HL-60 (cell line): ENCODE measurements around the gene CADM1.

Experiments used
- DNase-seq, 2 experiments: peaks; one replicate each; pipeline ENCODE4 v3.0.0-alpha.2; 2010 to 2020; ENCODE audit warnings: low read depth in 1 of 2, low spot score in 1 of 2
- H3K27ac ChIP-seq: fragments of 250-450 bp; sonication (Bioruptor Pico); replicated peaks from 2 replicates; pipeline ENCODE4 v1.5.1; 2020; ENCODE audit warnings: mild to moderate bottlenecking, moderate library complexity
- H3K27me3 ChIP-seq: fragments of 250-450 bp; sonication (Bioruptor Pico); 2 replicates; pipeline ENCODE4 v1.5.1; 2021; ENCODE audit warnings: mild to moderate bottlenecking, moderate library complexity; ENCODE audit not compliant: insufficient read depth, poor library complexity, severe bottlenecking
- H3K4me3 ChIP-seq: replicated peaks from 2 replicates; pipeline ENCODE4 v1.5.1; 2011; ENCODE audit warnings: mild to moderate bottlenecking, control low read depth, low read length; ENCODE audit not compliant: insufficient read depth
- CTCF ChIP-seq: IDR thresholded peaks from one replicate; pipeline ENCODE4 v1.5.1; 2011; ENCODE audit warnings: low read length, control low read depth, inconsistent platforms; ENCODE audit not compliant: insufficient read depth
- GABPA ChIP-seq: IDR thresholded peaks from 2 replicates; pipeline ENCODE4 v1.6.1; 2012; ENCODE audit warnings: low read depth
- POLR2AphosphoS5 ChIP-seq: IDR thresholded peaks from 2 replicates; pipeline ENCODE4 v1.6.1; 2012; ENCODE audit warnings: low read depth
- REST ChIP-seq: IDR thresholded peaks from 2 replicates; pipeline ENCODE4 v1.6.1; 2012; ENCODE audit warnings: low read depth; ENCODE audit not compliant: insufficient replicate concordance
- SPI1 ChIP-seq: IDR thresholded peaks from 2 replicates; pipeline ENCODE4 v1.6.1; 2012; ENCODE audit warnings: low read depth, mild to moderate bottlenecking, borderline replicate concordance

Gene CADM1

GRCh38 chr11:115518983-115519628, 14.9 kb upstream of the CADM1 start:
- DNase-seq: no peak
- no peaks in the 10 kb centered on the region for H3K27me3 ChIP-seq
- no peak overlapping the region for H3K4me3 ChIP-seq
- no peak overlapping the region for H3K27ac ChIP-seq
- no peak for TF ChIP-seq REST
- TF ChIP-seq SPI1: no peak
- TF ChIP-seq CTCF: no peak
- no peak for TF ChIP-seq GABPA
- no peak for TF ChIP-seq POLR2AphosphoS5

- Histone ChIP-seq H3K27me3 (no peaks in the 10 kb centered on the region), H3K4me3 (no peak overlapping the region), H3K27ac (no peak overlapping the region)
- DNase-seq: no peak
- no peak for TF ChIP-seq GABPA
- no peak for TF ChIP-seq SPI1
- TF ChIP-seq REST: no peak
- no peak for TF ChIP-seq POLR2AphosphoS5
- TF ChIP-seq CTCF: no peak
Observed at GRCh38 chr11:115515647-115516395, 11.6 kb upstream of the CADM1 start.

GRCh38 chr11:115506954-115507675, 2.9 kb upstream of the CADM1 start:
- TF ChIP-seq CTCF (no peak), POLR2AphosphoS5 (no peak), SPI1 (no peak), REST (no peak), GABPA (no peak)
- Histone ChIP-seq H3K27me3 (peaks cover 43% of the 10 kb centered on the region), H3K27ac (no peak overlapping the region)

More at GRCh38 chr11:115506954-115507675, 2.9 kb upstream of the CADM1 start:
- no peak overlapping the region for H3K4me3 ChIP-seq
- DNase-seq: no peak
